Caki2 (cell line): ENCODE data around the gene TAGLN2. TPM values are rescaled to one million over a fixed set of nuclear protein-coding genes. Genes with fewer than 3 reads are reported as not detected.

Experiments
- DNase-seq: peaks from one replicate; pipeline ENCODE4 v3.0.0-alpha.2; 2015; ENCODE audit warnings: low read depth
- in situ Hi-C: cut with HindIII; loops from 2 replicates; pipeline ENCODE4 v1.10.0; 2016; ENCODE audit warnings: low sequenced_read_pairs, low pct_unique_long_range_greater_than_20kb, mixed read lengths
- total RNA-seq: library from RNA; depleted of rRNA; stranded (reverse); fragments of >200 nt; shearing (Covaris generic); gene quantifications from 2 replicates; pipeline ENCODE4 v1.2.3, GENCODE V29; 2014; ENCODE audit warnings: low replicate concordance

Gene TAGLN2
- total RNA-seq, 1 experiment from 2014 or later: 758 TPM

DNA sequence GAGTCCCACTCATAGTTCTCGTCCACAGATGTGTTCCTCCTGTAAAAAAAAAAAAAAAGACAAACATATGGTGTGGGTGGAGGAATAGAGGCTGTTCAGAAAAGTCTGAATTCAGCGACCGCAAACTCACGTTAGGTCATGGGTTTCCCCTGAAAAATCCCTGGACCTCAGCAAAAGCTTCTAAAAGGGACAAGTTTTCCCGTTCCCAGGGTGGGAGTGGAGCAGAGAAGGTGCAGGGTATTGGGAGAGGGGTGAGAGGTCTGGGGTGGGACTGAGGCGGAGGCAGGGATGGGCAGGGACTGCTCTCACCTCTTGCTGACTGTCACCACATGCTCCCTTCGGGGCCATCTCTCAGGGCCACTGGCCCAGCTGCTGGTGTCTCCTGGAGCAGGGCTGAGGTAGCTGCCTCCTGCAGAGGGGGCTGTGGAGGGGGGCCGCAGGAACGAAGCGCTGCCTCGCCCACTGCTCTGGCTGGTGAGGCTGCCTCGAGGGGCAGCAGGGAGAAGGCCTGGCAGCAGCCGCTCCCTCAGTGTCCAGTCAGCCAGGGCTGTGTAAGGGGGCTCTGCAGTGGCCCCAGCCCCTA lies 2.6 kb upstream of the TAGLN2 start:
- no peak for DNase-seq
- in situ Hi-C loops: no loop called here

DNA sequence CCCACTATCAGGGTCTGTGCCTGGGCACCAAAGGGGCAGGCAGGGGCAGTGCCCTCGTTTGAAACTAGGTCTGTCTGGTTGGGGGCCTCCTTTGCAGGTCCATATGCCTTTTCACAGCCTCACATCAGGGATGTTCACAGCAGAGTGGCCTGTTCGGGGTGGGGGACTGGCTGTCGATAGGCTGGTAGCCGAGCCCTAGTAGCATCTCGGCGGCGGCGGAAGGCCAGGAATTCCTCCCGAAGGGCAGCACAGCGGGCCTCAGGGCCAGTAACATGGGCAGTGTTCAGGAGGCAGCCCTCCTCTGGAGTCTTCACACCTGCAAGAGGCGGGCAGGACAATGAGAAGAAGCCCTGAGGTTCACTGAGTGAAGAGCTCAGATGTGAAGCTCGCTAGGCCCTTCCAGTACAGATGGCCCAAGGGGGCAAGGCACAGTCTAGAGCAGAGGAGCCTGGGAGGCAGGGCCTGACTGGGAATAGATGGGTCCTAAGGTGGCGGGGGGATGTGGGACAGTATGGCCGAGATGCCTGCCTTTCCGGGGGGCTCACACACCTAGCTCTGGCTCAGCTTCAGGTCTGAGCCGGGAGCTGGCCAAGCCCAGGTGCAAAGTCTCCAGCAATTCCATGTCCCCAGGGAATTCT lies 2.0 kb upstream of the TAGLN2 start:
- in situ Hi-C loops: no loop called here
- DNase-seq: no peak

DNA sequence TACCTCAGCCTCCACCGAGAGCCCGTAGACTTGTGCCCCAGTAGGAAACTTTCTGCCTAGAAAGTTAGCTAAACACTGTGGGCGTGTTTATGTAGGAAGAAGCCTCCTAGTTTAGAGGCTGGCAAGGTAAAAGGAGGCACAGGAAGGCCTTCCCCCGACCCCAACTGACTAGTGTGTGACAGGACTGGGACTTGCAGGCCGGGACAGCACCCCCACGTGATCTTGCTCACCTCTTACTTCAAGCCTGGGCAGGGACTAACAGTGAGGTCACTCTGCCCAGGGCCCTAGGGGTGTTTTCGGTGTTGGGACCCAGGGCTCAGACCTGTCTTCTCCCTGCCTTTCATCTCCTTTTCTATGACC lies 392 bp upstream of the TAGLN2 start:
- in situ Hi-C loops: no loop called here
- DNase-seq: no peak

DNA sequence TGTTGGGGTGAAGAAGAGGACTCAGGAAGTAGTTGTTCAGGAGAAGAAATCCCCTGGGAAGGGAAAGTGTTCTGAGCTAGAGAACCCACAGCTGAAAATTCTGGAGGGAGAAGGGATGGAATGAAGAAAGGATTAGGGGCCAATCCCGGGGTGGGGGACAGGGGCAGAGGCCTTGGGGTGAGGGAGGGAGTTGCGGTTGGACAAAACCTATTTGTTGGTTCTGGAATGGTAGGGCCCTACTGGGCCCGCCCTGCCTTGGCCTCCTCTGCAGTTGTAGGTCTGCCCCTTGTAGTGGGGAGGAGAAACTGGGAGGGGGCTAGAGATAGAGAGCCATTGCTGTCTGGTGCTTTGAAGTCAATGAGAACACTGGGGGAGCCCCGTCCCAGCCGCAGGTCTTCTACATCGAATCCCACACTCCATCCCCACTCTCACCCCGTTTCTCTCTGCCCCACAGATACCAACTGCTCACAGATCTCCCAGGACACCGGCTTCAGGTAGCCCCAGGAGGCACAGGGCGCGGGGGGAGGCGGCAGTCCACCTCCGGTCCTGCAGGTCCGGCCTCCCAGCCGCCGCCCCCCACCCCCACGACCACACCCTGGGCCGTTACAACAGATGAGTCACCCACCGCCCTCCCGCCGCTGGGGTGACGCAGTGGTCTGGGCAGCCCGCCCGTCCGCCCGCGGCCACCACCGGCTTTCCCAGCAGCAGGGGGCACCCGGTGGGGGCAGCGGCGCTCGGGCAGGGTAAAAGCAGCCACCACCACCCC lies 1.1 kb downstream of the TAGLN2 start:
- in situ Hi-C loops: no loop called here
- peak; percentile 91 for DNase-seq

DNA sequence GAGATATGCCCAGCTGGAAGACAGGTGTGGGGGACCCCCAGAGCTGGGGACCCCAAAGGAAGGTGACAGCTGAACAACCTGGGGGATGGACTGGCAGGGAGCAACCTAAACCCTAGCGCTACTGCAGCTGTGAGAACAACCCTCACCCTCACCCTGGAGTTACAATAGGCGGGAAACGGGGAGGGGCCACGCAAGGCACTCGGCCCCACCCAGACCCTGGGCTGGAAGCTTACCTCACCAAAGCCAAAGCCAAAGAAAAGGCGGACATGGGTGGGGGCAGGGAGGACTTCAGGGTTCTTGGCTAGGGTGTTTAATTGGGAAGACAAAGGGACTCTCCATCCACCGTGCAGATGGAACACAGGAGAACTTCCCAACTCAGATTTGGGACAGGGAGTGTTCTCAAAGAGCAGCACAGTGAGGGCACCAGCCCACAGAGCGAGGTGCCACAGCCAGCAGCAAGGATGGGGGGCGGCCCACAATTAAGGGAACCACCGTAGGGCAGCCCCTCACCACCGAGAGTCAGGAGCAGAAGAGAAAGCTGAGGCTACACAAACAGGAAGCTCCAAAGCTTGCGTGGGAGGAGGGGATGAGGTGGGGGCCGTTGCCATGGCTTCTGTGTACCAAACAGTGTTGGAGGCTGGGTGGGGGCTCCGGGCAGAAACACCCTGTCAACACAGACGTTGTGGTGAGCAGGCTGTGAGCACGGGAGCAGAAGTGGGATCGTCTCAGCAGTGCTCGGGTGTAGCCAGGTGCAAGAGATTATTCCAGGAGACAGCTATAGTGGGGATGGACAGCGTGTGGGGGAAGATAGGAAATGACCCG lies 1.9 kb downstream of the TAGLN2 start:
- DNase-seq: peak; percentile 89
- in situ Hi-C loops: no loop called here

DNA sequence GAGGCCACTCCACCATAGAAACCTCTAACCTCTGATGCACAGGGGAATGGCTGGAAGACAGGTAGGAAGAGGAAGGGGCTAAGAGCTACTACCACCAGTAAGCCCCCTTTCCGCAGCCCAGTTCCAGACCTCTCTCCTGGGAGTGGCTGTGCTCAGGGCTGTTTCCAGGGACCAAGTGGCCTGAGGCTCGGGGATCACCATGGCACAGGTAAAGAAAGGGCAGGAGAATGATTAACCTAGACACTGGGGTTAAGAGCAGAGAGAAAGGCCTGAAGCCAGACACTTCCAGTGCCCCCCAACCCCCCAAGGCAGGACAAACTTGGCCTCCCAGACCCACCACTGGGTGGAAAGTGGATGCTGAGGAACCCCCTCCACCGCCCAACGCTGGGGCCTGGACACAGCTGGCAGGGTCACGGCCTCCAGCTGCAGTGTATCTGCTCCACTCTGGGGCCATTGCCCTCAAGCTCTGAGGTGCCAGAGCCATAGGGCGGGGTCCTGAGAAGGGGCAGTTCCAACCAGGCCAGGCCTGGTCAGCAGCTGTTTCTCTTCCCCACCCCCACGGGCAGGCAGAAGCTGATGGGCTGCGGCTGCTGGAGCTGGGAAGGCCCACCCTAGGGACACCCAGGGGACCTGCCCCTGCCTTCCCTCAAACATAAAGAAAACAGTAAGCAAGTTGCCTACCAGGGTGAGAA lies 2.6 kb downstream of the TAGLN2 start:
- DNase-seq: no peak
- in situ Hi-C loops: no loop called here

DNA sequence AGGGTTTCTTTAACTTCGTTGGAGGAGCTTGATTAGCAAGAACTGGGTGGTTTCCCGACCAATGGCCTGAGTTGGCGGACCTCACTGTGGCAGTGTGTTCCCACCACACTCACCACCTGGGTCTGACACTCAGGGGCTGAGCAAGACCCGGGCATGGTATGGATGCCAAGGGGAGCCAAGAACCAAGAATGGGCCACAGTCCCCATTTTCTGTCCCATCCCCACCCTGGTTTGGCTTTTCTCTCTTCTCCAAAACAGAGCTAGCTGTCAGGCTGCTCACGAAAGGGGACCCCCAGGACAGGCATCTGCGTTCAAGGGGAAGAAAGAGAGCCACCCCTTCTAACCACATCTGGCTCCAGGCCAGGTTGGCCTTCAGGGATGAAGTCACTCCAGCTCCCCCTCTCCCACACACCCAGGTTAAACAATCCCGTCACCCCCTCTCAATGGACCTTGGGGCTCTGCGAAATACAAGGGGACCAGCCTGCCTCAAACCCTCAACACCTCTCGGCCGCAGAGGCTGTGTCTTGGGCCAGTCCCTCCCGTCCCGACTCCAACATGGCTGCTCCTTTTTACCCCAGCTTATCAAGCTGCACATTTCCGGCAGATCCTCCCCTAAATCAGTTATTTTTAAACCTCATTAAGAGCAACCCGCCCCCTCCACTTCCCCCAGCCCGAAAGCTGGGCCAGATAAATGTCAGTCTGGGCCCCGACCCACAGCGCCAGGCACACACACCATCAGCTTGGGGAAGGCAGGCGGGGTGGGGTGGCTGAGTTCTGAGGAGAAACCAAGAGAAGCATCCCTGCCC lies 3.4 kb downstream of the TAGLN2 start:
- DNase-seq: no peak
- in situ Hi-C loops: no loop called here

DNA sequence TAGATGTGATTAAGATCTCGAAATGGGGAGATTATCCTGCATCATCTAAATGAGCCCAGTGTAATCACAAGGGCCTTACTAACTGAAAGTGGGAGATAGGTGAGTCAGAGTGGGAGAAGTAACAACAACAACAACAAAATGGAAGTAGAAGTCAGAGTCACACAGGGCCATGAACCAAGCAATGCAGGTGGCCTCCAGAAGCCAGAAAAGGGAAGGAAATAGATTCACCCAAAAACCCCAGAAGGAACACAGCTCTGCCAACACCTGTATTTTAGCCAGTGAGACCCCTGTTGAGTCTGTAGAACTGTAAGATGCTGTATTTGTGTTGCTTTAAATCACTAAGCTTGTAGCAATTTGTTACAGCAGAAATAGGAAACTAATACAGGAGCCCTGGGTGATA lies 4.1 kb downstream of the TAGLN2 start:
- in situ Hi-C loops: no loop called here
- no peak for DNase-seq

DNA sequence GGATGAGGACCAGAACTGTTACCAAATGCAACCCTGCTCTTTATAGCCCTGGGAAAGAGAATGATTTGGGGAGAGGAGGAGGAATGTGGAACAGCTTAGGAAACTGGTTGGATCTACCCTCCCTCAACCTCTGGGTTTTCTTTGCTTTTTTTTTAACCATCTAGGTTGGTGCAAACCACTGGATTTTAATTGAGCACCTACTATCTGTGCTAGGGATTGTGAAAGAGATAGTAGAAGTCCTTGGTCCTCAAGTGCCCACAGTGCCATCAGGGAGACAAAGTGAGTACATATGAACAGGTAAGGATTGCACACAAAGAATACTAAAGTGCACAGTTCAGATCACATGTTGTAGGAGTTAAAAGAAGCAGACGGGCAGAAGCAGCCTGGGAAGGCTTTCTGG lies 4.7 kb downstream of the TAGLN2 start:
- DNase-seq: no peak
- in situ Hi-C loops: no loop called here

DNA sequence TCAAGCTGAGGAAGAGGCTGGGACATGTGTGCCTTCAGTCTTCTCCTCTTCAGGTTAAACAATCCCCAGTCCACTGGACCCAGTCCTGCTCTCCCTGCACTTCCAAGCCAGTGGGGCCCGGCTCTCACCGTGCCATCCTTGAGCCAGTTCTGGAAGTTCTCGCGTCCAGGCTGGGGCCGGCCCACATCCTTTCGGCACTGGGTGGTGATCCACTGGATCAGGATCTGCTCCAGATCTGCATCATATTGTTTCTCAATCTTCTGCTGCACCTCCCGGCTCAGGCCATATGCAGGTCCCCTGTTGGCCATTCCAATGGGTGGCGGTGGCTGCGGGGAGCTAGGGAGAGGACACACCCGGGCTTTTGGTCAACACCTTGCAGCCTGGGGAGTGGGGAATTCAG lies 5.1 kb downstream of the TAGLN2 start:
- in situ Hi-C loops: no loop called here
- DNase-seq: no peak

DNA sequence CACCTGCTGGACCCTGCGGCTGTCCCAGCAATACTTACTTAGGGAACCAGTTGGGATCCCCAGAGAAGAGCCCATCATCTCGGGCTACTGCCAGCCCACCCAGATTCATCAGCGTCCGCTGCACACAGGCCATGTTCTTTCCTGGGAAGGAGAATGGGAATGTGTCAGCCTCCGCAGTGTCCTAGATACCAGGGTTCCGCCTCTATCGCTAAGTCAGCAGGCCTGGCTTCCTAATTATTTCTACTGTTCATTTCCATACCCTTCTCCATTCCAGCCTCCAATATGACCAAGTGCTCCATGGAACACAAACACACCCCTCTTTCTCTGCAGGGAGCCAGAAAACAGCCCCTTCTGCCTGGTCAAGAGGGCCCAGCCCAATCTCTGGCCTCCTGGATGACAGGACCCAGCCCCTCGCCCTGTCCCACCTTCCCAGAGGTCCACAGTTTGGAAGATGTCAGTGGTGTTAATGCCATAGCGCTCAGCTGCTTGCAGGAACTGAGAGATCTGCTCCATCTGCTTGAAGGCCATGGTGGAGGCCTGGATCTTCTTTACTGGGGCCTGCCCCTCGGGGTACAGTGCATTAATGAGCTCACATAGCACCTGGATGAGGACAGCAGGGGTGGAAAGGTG lies 6.0 kb downstream of the TAGLN2 start:
- in situ Hi-C loops: no loop called here
- DNase-seq: no peak

DNA sequence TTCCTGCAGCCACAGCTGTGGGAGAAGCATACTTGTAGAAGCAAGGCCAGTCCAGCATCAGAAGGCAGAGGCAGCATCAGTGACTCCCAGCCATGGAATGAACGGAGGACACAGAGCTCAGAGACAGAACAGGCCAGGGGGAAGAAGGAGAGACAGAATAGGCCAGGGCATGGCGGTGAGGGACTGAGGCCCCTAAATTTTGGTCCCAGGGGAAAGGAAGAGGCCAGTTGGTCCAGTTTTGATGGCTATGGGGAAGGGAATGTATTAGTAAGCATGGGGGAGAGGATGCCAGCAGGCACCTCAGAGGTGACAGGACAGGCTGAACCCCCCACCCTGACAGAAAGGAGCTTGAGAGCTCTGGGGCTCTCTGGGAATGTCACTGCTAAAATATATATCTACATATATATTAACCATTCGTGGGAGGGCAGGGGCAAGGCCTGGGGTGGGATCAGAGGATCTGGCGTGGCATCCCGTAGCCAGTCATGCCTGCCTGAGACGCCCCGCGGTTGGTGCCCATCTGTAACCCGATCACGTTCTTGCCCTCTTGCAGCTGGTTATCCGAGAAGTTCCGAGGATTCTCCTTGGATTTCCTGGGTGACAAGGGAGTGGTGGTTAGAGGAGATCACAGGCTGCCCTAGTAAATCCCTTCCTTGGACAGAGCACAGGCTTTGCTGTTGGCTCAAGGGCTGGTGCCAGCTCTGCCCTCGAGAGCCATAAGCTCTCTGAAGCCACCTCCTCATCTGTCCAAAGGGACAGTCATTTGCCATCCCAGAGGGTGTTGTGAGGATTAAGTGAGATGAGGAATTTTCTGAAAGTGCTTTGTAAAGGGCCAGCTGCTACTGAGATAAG lies 6.7 kb downstream of the TAGLN2 start:
- in situ Hi-C loops: no loop called here

DNA sequence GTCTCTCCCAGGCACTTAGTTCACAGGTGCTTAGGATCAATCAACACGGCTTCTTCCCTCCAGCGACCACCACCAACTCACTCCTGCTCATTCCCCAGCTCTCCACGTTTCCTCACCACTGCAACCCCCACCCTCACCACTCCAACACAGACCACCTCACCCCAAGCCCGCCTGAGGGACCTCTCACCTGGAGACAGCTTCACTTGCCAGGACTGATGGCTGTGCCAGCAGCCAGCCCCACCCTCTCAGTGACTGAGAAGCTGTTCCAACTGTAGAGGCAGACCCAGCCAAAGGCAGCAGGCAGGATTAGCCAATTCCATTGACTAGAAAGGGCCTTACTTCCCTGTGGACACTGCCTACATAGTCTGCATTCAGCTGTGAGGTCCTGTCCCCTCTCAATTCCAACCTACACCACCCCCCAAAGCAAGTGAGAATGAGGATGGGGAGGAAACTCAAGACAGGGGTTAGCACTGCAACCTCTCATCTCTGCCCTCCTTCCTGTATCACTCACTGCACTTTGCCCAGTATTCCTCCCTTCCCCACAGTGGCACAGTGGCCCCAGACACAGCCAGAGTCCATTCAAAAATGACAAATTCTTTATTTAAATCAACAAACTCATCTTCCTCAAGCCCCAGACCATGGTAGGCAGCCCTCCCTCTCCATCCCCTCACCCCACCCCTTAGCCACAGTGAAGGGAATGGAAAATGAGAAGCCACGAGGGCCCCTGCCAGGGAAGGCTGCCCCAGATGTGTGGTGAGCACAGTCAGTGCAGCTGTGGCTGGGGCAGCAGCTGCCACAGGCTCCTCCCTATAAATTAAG lies 7.6 kb downstream of the TAGLN2 start:
- DNase-seq: no peak
- in situ Hi-C loops: no loop called here

More for the DNA sequence above, 6.7 kb downstream of the TAGLN2 start:
- no peak for DNase-seq

DNA sequence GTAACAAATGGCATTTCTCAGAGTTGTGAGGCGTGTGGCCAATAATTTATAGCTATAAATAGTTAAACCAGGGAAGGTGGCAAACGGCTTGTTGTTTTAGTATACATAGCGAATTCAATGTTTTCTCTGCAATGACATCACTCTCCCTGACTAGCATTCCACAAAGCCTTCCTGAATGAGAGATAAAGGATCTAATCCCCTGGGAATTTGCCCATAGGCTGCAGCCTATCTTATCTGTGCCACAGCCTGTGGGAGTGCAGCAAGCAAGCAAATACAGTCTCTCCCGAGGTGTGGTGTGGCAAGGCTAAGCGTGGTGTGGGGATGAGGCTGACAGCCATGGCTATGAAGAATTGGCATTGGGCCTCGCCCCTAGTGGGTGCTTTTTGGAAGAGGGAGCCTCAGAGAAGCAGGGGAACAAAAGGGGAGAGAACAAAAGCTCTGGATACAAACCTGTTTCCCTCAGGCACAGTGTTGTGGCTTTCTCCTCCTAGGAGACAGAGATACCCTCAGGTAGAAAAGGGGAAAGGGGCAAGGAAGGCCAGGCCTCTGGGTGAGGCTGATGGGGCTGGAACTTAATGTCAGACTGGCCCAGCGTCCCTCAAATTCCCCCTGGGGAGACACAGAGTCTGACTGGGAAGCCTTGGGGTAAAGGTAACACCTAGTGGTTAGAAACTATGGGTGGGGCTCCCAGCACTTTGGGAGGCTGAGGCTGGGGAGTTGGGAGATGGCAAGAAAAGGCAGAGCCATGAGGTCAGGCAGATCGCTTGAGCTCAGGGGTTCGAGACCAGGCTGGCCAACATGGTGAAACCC lies 8.9 kb downstream of the TAGLN2 start:
- peak; percentile 87 for DNase-seq
- in situ Hi-C loops: no loop called here
